Spleen (tissue), 11 donors: ENCODE results near the gene CACNA1A. TPM values are rescaled to one million over a fixed set of nuclear protein-coding genes. Genes with fewer than 3 reads are reported as not detected.
A peak's percentile ranks its signal among the peaks of the same experiment; 100 is the strongest.

ENCODE experiments used
- DNase-seq: peaks from one replicate; pipeline ENCODE4 v3.0.0-alpha.2; 2020
- H3K27ac ChIP-seq, 8 donors: fragments of 200-600 bp; sonication (generic) in 7 of 8; 1 replicate in 4 of 8; 2 replicates in 4 of 8; pipeline versions ENCODE4 v1.5.0 to v1.8.0; 2016 to 2021; ENCODE audit warnings: inconsistent platforms in 4 of 8, mild to moderate bottlenecking in 4 of 8, moderate library complexity in 1 of 8
- H3K27me3 ChIP-seq, 7 donors: fragments of 200-600 bp; sonication (generic) in 6 of 7; replicated peaks in 1 of 7; 1 replicate in 4 of 7; 2 replicates in 3 of 7; pipeline versions ENCODE4 v1.5.0 to v1.8.0; 2016 to 2021; ENCODE audit warnings: inconsistent platforms in 3 of 7, mild to moderate bottlenecking in 1 of 7
- H3K36me3 ChIP-seq, 6 donors: fragments of 200-600 bp; sonication (generic) in 5 of 6; 1 replicate in 4 of 6; 2 replicates in 2 of 6; pipeline versions ENCODE4 v1.5.0 to v1.8.0; 2016 to 2021; ENCODE audit warnings: inconsistent platforms in 2 of 6
- H3K4me1 ChIP-seq, 6 donors: fragments of 200-600 bp; sonication (generic) in 5 of 6; 1 replicate in 3 of 6; 2 replicates in 3 of 6; pipeline versions ENCODE4 v1.5.0 to v1.8.0; 2016 to 2021; ENCODE audit warnings: inconsistent platforms in 3 of 6
- H3K4me3 ChIP-seq, 8 donors: fragments of 200-600 bp; sonication (generic) in 7 of 8; 1 replicate in 4 of 8; 2 replicates in 4 of 8; pipeline versions ENCODE4 v1.5.0 to v1.8.0; 2016 to 2021; ENCODE audit warnings: inconsistent platforms in 4 of 8, mild to moderate bottlenecking in 4 of 8, moderate library complexity in 2 of 8
- H3K9me3 ChIP-seq, 8 donors: fragments of 200-600 bp; sonication (generic) in 7 of 8; 1 replicate in 4 of 8; 2 replicates in 4 of 8; pipeline versions ENCODE4 v1.5.0 to v1.8.0; 2016 to 2021; ENCODE audit warnings: inconsistent platforms in 4 of 8
- POLR2A ChIP-seq, 3 donors: fragments of 450-650 bp; IDR thresholded peaks; one replicate each; pipeline ENCODE4 v1.5.1; 2017; ENCODE audit warnings: antibody characterized with exemption in 3 of 3, mild to moderate bottlenecking in 1 of 3
- POLR2AphosphoS5 ChIP-seq, 3 donors: sonication (generic); formaldehyde crosslinking; IDR thresholded peaks; one replicate each; pipeline ENCODE4 v1.5.1; 2017; ENCODE audit warnings: antibody characterized with exemption in 3 of 3
- WGBS, 5 donors: extraction: QIAGEN DNeasy Blood & Tissue Kit in 3 of 5; methylation state at CpG; one replicate each; pipeline versions ENCODE4 v1.1.5 to v1.1.7; 2013 to 2018; 5-methylcytosine and 5-hydroxymethylcytosine counted together
- intact Hi-C: fragments of 100-400 bp; cut with DNase I; formaldehyde crosslinking; loops from one replicate; pipeline ENCODE4 v1.15.0; 2023; ENCODE audit warnings: low total_unique reads
- polyA plus RNA-seq, 3 donors: library from polyadenylated mRNA; stranded (reverse); fragments of 200-250 nt; gene quantifications; one replicate each; pipeline ENCODE4 v1.2.1, GENCODE V29; 2013
- total RNA-seq, 7 donors: library from RNA; depleted of rRNA in 3 of 7; stranded (reverse); fragments of >200 nt in 3 of 7; fragmentation: NEBNext Ultra II Directional in 4 of 7; extraction: Animal tissue kit (Norgen Biotek cat#: 25700) in 4 of 7; gene quantifications; one replicate each; pipeline versions ENCODE4 v1.1.0 to v1.2.1, GENCODE V29; 2016 to 2021
- TF ChIP-seq, protein P1 (sequence below), 11 experiments: fragments of 200-600 bp in 7 of 11; fragments of 450-650 bp in 4 of 11; sonication (generic) in 4 of 11; IDR thresholded peaks in 8 of 11; conservative IDR thresholded peaks in 3 of 11; 1 replicate in 7 of 11; 2 replicates in 4 of 11; pipeline versions ENCODE4 v1.4.0 to v1.8.0; 2016 to 2021; ENCODE audit warnings: antibody characterized with exemption in 11 of 11, inconsistent platforms in 4 of 11, mild to moderate bottlenecking in 1 of 11
- donor health status: healthy with polysubstance abuse.
- donor health status: DM: no; HTN: no; CAD: no; lungs with moderate emphysema.
- donor health status: DM: no; HTN: no; CAD: no.
- donor health status: Bipolar disorder and iron deficiency.
- donor health status: healthy.
- donor health status: DM: no; HTN: no; CAD: no.
- donor health status: DM: yes; HTN: yes; CAD: no.

The CACNA1A gene
- total and polyA plus RNA-seq, 10 donors = 0.39 to 1.9 (median 0.75) TPM

DNA sequence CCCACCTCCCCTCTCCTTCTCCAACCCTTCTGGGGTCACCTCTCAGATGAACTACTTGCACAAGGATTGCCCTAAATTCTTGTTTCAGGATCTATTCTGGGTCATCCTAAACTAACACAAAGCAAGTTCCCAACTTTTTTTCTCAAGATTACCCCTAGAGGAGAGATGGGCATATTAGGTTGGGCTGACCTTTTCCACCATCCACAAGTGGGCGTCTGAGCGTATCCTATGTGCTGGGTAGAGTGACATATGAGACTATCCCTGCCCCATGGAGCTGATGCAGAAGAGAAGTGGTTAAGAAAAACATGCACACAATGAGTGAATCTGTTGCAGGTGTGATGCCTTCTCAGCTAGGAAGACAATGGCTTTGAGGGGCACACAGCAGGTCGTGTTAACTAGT is 132.7 kb downstream of the CACNA1A start:
- intact Hi-C loops = no loop called here
- Histone ChIP-seq H3K36me3 (no peaks in the 10 kb centered on the region), H3K27me3 (peaks cover 0 to 27% (median 0%) of the 10 kb centered on the region in 7 donors), H3K4me3 (no peak overlapping the region), H3K9me3 (peaks cover 0 to 18% (median 2%) of the 10 kb centered on the region in 8 donors), H3K4me1 (no peaks in the 10 kb centered on the region), H3K27ac (no peak overlapping the region)
- DNase-seq = no peak
- TF ChIP-seq, protein P1, sequence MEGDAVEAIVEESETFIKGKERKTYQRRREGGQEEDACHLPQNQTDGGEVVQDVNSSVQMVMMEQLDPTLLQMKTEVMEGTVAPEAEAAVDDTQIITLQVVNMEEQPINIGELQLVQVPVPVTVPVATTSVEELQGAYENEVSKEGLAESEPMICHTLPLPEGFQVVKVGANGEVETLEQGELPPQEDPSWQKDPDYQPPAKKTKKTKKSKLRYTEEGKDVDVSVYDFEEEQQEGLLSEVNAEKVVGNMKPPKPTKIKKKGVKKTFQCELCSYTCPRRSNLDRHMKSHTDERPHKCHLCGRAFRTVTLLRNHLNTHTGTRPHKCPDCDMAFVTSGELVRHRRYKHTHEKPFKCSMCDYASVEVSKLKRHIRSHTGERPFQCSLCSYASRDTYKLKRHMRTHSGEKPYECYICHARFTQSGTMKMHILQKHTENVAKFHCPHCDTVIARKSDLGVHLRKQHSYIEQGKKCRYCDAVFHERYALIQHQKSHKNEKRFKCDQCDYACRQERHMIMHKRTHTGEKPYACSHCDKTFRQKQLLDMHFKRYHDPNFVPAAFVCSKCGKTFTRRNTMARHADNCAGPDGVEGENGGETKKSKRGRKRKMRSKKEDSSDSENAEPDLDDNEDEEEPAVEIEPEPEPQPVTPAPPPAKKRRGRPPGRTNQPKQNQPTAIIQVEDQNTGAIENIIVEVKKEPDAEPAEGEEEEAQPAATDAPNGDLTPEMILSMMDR (IDR thresholded peaks at IDR 0.05 in 8 of 11, conservative IDR thresholded peaks at IDR 0.05 in 3 of 11) = no peak
- TF ChIP-seq POLR2AphosphoS5 (IDR thresholded peaks at IDR 0.05) (no peak), POLR2A (IDR thresholded peaks at IDR 0.05) (no peak)
- 50 to 77% (median 68%) methylated on average over 3 of the region's 3 CpGs for WGBS, 5 donors

DNA sequence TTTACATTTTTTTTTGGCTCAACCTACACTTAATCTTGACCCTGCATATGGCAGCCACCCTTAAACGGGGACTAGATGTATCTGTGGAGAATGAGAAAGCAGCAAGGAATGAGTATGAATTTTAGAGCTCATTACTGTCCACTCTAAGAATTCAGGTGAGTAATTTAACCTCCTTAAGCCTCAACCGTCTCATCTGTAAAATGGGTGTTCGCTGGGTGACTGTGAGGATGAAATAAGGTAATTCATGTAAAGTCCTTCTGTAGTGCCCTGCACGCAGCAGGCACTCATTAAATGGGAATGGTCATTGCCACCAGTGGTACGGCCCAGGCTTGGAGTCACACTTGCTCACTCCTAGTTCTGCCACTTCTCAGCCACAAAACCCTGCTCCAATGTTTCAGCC is 135.3 kb downstream of the CACNA1A start:
- TF ChIP-seq POLR2AphosphoS5 (IDR thresholded peaks at IDR 0.05) (no peak), POLR2A (IDR thresholded peaks at IDR 0.05) (no peak)
- TF ChIP-seq, protein P1 (IDR thresholded peaks at IDR 0.05 in 8 of 11, conservative IDR thresholded peaks at IDR 0.05 in 3 of 11) = no peak
- intact Hi-C loops = no loop called here
- WGBS, 5 donors = 84 to 93% (median 87%) methylated on average over 5 of the region's 5 CpGs

DNA sequence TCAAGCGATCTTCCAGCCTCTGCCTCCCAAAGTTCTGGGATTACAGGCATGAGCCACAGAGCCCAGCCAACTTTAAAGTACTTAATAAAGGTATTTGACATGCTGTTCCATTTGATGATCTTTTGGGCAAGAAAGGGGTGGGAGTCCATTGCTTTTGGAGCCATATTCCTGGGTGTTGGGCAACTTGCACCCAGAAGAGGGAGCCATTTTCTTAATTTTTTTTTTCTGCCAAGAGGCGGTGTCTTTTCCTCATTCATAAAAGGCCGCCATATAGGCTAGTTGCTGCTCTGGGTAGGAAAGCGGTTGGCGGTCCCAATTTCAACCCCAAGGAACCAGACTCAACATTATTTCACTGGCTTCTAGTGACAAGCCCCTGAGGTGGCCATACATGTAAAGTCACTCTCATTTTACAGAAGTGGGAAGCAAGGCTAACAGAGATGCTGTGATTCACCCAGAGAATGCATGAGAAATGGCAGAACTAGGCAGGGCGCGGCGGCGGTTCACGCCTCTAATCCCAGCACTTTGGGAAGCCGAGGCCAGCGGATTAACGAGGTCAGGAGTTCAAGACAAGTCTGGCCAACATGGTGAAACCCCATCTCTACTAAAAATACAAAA is 139.6 kb downstream of the CACNA1A start:
- intact Hi-C loops = no loop called here

More for the DNA sequence above, 135.3 kb downstream of the CACNA1A start:
- Histone ChIP-seq H3K36me3 (no peaks in the 10 kb centered on the region), H3K27ac (no peak overlapping the region), H3K27me3 (peaks cover 0 to 32% (median 0%) of the 10 kb centered on the region in 7 donors), H3K4me1 (no peaks in the 10 kb centered on the region), H3K4me3 (no peak overlapping the region), H3K9me3 (peaks cover 0 to 15% (median under 1%) of the 10 kb centered on the region in 8 donors)
- DNase-seq = no peak

DNA sequence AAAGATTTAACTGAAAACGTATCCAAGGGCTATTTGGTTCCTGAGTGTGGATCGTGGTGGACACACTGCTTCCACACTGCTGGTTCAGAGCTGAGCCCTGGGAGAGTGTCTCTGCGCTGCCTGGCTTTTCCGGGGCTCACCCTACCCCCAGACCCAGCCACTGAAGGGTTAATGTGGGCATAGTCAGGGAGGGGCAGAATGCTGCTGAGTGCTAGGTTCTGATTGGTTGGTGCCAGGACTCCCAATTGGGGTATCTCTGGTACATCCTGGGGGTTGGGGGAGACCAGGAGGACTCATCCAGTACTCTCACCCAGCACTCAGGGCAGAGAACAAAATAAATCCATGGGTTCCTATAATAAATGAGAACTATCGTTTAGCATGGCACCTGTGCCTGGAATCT is 142.3 kb downstream of the CACNA1A start:
- H3K27me3 ChIP-seq = peaks cover 0 to 19% (median 0%) of the 10 kb centered on the region in 7 donors
- no peaks in the 10 kb centered on the region for H3K36me3 ChIP-seq
- no peak overlapping the region for H3K27ac ChIP-seq
- no peaks in the 10 kb centered on the region for H3K4me1 ChIP-seq
- peaks cover 0 to 23% (median 17%) of the 10 kb centered on the region in 8 donors for H3K9me3 ChIP-seq
- TF ChIP-seq, protein P1 (IDR thresholded peaks at IDR 0.05 in 8 of 11, conservative IDR thresholded peaks at IDR 0.05 in 3 of 11) = no peak
- no peak for TF ChIP-seq POLR2A (IDR thresholded peaks at IDR 0.05)
- no peak for TF ChIP-seq POLR2AphosphoS5 (IDR thresholded peaks at IDR 0.05)
- 59 to 73% (median 66%) methylated on average over 5 of the region's 5 CpGs for WGBS, 5 donors
- no peak overlapping the region for H3K4me3 ChIP-seq
- DNase-seq = no peak
- intact Hi-C loops = no loop called here

More for the DNA sequence above, 139.6 kb downstream of the CACNA1A start:
- whole genome bisulfite sequencing, 5 donors = 82 to 87% (median 87%) methylated on average over 13 of the region's 13 CpGs
- TF ChIP-seq POLR2AphosphoS5 (IDR thresholded peaks at IDR 0.05) (no peak), POLR2A (IDR thresholded peaks at IDR 0.05) (no peak)
- TF ChIP-seq, protein P1 (IDR thresholded peaks at IDR 0.05 in 8 of 11, conservative IDR thresholded peaks at IDR 0.05 in 3 of 11) = peak in 1 of 11 experiments; percentile 18
- Histone ChIP-seq H3K4me1 (no peaks in the 10 kb centered on the region), H3K4me3 (no peak overlapping the region), H3K36me3 (no peaks in the 10 kb centered on the region), H3K9me3 (no peaks in the 10 kb centered on the region), H3K27ac (no peak overlapping the region), H3K27me3 (peaks cover 0 to 37% (median 0%) of the 10 kb centered on the region in 7 donors)
- DNase-seq = no peak
